ENCODE measurements around the gene PPFIA2.

GRCh38 chr12:81369175-81369574 is 390.0 kb downstream of the PPFIA2 start:
- TF ChIP-seq TAF1 (IDR thresholded peaks at IDR 0.05; ENCODE audit: borderline replicate concordance, insufficient read depth, low read length), result no peak
- TF ChIP-seq SIN3A (IDR thresholded peaks at IDR 0.05; ENCODE audit: borderline replicate concordance, insufficient read depth, low read length), result no peak
- no peak for TF ChIP-seq POLR2AphosphoS5 (IDR thresholded peaks at IDR 0.05; ENCODE audit: low read depth, low read length)
- no peak for TF ChIP-seq FOXP2 (optimal IDR thresholded peaks at IDR 0.05; ENCODE audit: borderline replicate concordance, extremely low read depth, extremely low read length, insufficient read depth)
